Astrocyte of the cerebellum (primary cell): ENCODE results near the gene PLAGL2.

Source experiments
- DNase-seq: peaks from one replicate; pipeline ENCODE4 v3.0.0-alpha.2; 2011; ENCODE audit warnings: low read depth
- H3K4me3 ChIP-seq: 2 replicates; pipeline ENCODE4 v1.5.1; 2011; ENCODE audit warnings: mild to moderate bottlenecking, low read depth, low read length, moderate library complexity
- in situ Hi-C: cut with HindIII; loops from 2 replicates; pipeline ENCODE4 v1.10.0; 2017; ENCODE audit warnings: low sequenced_read_pairs
- TF ChIP-seq, protein P1 (sequence below): IDR thresholded peaks from 2 replicates; pipeline ENCODE4 v1.5.1; 2012; ENCODE audit warnings: low read length, low read depth, moderate library complexity, mild to moderate bottlenecking; ENCODE audit errors: missing control alignments

The PLAGL2 gene

DNA sequence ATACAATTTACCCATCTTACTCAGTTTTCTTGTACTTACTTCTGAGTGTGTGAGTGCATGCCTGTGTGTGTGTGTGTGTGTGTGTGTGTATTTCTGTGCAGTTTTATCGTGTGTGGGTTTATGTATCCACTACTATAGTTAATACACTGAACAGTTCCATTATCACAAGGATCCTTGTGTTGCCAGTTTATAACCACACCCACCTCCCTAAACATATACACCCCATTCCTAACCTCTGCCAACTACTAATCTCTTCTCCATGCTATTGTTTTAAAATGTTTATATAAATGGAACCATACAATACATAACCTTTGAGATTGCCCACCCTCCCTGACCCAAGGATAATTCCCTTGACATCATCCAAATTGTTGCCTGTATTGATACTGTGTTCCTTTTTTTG is 18.8 kb upstream of the PLAGL2 start:
- no peak for DNase-seq
- no peak overlapping the region for H3K4me3 ChIP-seq
- in situ Hi-C loops: no loop called here
- TF ChIP-seq, protein P1, sequence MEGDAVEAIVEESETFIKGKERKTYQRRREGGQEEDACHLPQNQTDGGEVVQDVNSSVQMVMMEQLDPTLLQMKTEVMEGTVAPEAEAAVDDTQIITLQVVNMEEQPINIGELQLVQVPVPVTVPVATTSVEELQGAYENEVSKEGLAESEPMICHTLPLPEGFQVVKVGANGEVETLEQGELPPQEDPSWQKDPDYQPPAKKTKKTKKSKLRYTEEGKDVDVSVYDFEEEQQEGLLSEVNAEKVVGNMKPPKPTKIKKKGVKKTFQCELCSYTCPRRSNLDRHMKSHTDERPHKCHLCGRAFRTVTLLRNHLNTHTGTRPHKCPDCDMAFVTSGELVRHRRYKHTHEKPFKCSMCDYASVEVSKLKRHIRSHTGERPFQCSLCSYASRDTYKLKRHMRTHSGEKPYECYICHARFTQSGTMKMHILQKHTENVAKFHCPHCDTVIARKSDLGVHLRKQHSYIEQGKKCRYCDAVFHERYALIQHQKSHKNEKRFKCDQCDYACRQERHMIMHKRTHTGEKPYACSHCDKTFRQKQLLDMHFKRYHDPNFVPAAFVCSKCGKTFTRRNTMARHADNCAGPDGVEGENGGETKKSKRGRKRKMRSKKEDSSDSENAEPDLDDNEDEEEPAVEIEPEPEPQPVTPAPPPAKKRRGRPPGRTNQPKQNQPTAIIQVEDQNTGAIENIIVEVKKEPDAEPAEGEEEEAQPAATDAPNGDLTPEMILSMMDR: no peak

DNA sequence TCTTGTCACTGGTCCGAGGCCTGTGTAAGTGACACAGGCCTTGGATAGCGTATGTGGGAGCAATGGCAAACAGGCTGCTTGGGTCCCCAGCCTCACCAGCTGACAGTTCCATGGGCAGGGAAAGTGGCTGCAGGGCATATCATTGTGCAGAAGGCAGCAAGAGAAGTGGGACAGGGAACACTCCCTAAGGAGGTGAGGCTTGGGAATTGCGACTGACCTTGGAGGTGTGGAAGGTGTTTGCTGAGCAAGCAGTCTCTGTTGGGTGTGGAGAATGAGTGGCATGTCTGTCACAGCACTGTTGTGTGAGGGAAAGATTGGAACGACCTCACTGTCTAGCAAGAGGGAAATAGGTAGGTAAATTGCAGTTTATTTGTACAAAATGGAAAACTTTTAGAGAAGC is 16.9 kb upstream of the PLAGL2 start:
- in situ Hi-C loops: no loop called here
- TF ChIP-seq, protein P1: no peak
- H3K4me3 ChIP-seq: no peak overlapping the region
- no peak for DNase-seq

DNA sequence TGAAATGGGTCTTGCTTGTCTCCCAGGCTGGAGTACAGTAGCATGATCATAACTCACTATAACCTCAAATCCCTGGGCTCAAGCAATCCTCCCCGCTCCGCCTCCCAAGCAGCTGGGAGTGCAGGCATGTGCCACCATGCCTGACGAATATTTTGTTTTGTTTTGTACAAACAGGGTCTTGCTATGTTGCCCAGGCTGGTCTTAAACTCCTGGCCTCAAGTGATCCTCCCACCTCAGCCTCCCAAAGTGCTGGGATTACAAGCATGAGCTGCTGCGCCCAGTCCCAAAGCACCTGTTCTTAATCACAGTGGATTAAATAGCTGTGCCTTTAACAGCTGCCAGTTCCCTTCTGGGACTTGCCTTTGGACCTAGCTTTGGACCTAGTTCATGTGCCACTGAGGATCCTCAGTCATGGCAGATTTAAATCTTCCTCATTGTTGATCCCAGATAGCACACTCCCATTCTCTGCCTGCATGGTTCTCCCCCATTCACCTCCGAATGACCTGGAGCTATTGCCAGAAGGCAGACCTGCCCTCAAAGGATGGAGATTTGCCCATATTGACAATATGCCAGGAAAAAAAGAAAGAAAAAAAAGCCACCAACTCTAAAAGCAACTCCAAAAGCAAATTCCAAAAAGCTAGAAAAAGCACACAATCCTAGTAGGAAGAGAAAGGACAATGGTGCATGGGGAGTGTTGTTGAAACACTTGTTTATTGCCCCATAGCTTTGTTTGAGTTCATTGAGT is 10.8 kb upstream of the PLAGL2 start:
- no peak overlapping the region for H3K4me3 ChIP-seq
- no peak for DNase-seq
- in situ Hi-C loops: no loop called here
- TF ChIP-seq, protein P1: no peak

DNA sequence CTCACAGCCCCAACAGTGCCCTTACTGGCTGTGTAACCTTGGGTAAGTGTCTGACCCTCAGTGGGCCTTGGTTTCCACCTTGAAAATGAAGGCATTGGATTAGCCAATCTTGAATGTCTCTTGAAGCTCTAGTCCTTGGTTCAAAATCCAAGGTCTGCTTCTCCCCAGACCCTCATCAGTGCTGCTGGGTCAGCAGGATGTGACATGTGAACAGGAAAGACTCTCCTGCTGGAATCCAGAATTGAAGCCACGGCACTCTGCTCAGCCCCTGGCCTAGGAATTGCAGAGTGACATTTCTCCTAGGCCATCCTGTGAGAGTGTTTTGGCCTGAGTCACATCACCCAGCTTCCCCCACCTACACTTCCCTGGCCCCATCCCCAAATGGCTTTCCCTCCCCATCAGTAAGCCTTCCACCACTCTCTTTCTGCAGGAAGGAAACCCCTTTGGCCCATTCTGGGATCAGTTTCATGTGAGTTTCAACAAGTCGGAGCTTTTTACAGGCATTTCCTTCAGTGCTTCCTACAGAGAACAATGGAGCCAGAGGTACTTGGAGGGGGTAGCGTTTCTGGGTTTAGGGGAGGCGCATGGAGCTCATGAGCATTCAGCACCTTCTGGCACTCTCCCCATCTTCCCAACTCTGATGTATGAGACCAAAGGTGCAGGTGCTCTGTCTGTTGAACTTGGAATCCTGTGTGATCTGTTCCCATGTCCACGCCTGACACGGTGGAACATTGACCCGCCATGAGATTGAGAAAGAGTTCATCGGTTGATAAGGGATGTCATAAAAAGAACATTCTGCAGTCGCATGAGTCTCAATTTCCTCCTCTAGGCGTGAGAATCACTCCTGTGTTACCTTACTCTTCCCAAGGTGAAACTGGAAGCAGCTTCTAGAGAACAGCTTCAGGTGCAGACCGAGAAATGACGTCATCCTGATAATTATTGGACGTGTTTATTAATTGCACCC is 8.9 kb upstream of the PLAGL2 start:
- DNase-seq: no peak
- H3K4me3 ChIP-seq: no peak overlapping the region
- in situ Hi-C loops: no loop called here
- TF ChIP-seq, protein P1: no peak

DNA sequence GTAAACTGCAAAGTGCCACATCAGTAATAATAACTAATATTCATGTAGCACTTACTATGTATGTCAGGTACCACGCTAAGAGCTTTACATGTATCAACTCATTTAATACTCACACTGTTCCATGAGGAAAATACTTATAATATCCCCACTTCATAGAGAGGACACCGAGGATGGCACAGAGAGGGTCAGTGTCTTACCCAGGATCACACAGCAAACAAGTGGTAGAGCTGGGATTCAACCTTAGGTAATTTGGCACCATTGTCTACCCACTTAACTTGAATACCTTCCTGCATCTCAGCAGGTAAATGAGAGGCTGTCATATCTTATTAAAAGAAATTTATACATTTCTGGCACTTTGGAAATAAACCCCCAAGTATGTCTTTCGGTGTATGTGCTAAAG is 8.2 kb upstream of the PLAGL2 start:
- TF ChIP-seq, protein P1: no peak
- DNase-seq: no peak
- in situ Hi-C loops: no loop called here
- H3K4me3 ChIP-seq: no peak overlapping the region

DNA sequence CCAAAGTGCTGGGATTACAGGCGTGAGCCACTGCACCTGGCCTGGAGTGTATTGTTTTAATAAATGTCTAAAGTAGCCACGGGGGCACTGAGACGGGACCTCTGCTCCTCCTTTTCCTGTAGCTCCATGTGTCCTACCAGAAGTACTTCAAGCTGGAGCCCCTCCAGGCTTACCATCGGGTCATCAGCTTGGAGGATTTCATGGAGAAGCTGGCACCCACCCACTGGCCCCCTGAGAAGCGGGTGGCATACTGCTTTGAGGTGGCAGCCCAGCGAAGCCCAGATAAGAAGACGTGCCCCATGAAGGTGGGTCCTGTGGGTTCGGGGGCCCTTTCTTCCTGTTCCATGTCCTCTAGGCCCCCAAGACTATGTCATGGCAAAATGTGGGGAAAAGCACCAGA is 7.6 kb upstream of the PLAGL2 start:
- TF ChIP-seq, protein P1: no peak
- in situ Hi-C loops: no loop called here
- no peak for DNase-seq
- H3K4me3 ChIP-seq: no peak overlapping the region
